HFFc6 (cell line): Measurements from ENCODE around the gene HPSE. TPM values are rescaled to one million over a fixed set of nuclear protein-coding genes. Genes with fewer than 3 reads are reported as not detected.

Source experiments
- DNase-seq: peaks from one replicate; pipeline ENCODE4 v3.0.0-alpha.2; 2018
- H3K27ac Mint-ChIP-seq: 2 replicates; pipeline ENCODE4 v1.8.0; 2020; ENCODE audit warnings: mild to moderate bottlenecking, mixed read lengths
- H3K27me3 Mint-ChIP-seq: 2 replicates; pipeline ENCODE4 v1.8.0; 2021; ENCODE audit warnings: mild to moderate bottlenecking, moderate library complexity, mixed read lengths; ENCODE audit not compliant: insufficient read depth
- H3K36me3 Mint-ChIP-seq: 2 replicates; pipeline ENCODE4 v1.8.0; 2021; ENCODE audit warnings: low read depth, mixed read lengths
- H3K4me1 Mint-ChIP-seq: 2 replicates; pipeline ENCODE4 v1.8.0; 2020; ENCODE audit warnings: low read depth, mixed read lengths
- H3K4me3 Mint-ChIP-seq: 2 replicates; pipeline ENCODE4 v1.8.0; 2020; ENCODE audit warnings: mild to moderate bottlenecking, moderate library complexity, mixed read lengths
- H3K9me3 Mint-ChIP-seq: 2 replicates; pipeline ENCODE4 v1.8.0; 2020; ENCODE audit warnings: mild to moderate bottlenecking, mixed read lengths
- CTCF ChIP-seq: fragments of 200-600 bp; sonication (generic); IDR thresholded peaks from 2 replicates; pipeline ENCODE4 v1.5.0; 2021; ENCODE audit warnings: antibody characterized with exemption, mild to moderate bottlenecking
- total RNA-seq, 6 experiments: library from RNA; stranded (reverse); fragmentation: NEBNext Ultra II Directional; extraction: Animal tissue kit (Norgen Biotek cat#: 25700); gene quantifications; 2 replicates in 1 of 6; 3 replicates in 5 of 6; pipeline ENCODE4 v1.2.3, GENCODE V29; 2021

HPSE gene
- total RNA-seq, 6 experiments from 2014 or later, result 0.33 to 1.0 (median 0.83) TPM

GRCh38 chr4:83262682-83263081 lies 72.0 kb downstream of the HPSE start:
- Mint-ChIP-seq H3K27me3 (no peaks in the 10 kb centered on the region), H3K27ac (no peak overlapping the region)

GRCh38 chr4:83261307-83261706 lies 73.3 kb downstream of the HPSE start:
- H3K9me3 Mint-ChIP-seq, result no peaks in the 10 kb centered on the region
- H3K27ac Mint-ChIP-seq, result no peak overlapping the region
- no peaks in the 10 kb centered on the region for H3K27me3 Mint-ChIP-seq
- no peak for DNase-seq
- no peak overlapping the region for H3K4me3 Mint-ChIP-seq
- H3K36me3 Mint-ChIP-seq, result peaks cover 34% of the 10 kb centered on the region
- no peak for TF ChIP-seq CTCF
- peaks cover 35% of the 10 kb centered on the region for H3K4me1 Mint-ChIP-seq

More at GRCh38 chr4:83262682-83263081, 72.0 kb downstream of the HPSE start:
- Mint-ChIP-seq H3K36me3 (peaks cover 30% of the 10 kb centered on the region), H3K9me3 (no peaks in the 10 kb centered on the region), H3K4me3 (no peak overlapping the region), H3K4me1 (peaks cover 23% of the 10 kb centered on the region)
- no peak for TF ChIP-seq CTCF
- no peak for DNase-seq

- no peak for TF ChIP-seq CTCF
- H3K9me3 Mint-ChIP-seq, result no peaks in the 10 kb centered on the region
- no peak for DNase-seq
- peaks cover 29% of the 10 kb centered on the region for H3K36me3 Mint-ChIP-seq
- peaks cover 38% of the 10 kb centered on the region for H3K4me1 Mint-ChIP-seq
- no peaks in the 10 kb centered on the region for H3K27me3 Mint-ChIP-seq
- no peak overlapping the region for H3K4me3 Mint-ChIP-seq
- H3K27ac Mint-ChIP-seq, result no peak overlapping the region; the same call in 1 of the 2 replicates
These were observed 75.1 kb downstream of the HPSE start for GRCh38 chr4:83259586-83259985.

- Mint-ChIP-seq H3K9me3 (no peaks in the 10 kb centered on the region), H3K36me3 (peaks cover 29% of the 10 kb centered on the region), H3K27me3 (no peaks in the 10 kb centered on the region), H3K4me3 (no peak overlapping the region), H3K4me1 (peaks cover 46% of the 10 kb centered on the region), H3K27ac (peak overlapping the region; percentile 14; the same call in 1 of the 2 replicates)
- no peak for DNase-seq
- TF ChIP-seq CTCF, result no peak
These were observed 76.2 kb downstream of the HPSE start for GRCh38 chr4:83258461-83258860.

- Mint-ChIP-seq H3K27me3 (no peaks in the 10 kb centered on the region), H3K4me1 (peaks cover 51% of the 10 kb centered on the region), H3K36me3 (peaks cover 25% of the 10 kb centered on the region), H3K4me3 (no peak overlapping the region), H3K27ac (peak overlapping the region; percentile 14), H3K9me3 (no peaks in the 10 kb centered on the region)
- no peak for TF ChIP-seq CTCF
- no peak for DNase-seq
These were observed 76.8 kb downstream of the HPSE start for GRCh38 chr4:83257811-83258210.

GRCh38 chr4:83255584-83255983 lies 79.1 kb downstream of the HPSE start:
- Mint-ChIP-seq H3K9me3 (no peaks in the 10 kb centered on the region), H3K4me3 (no peak overlapping the region), H3K27me3 (no peaks in the 10 kb centered on the region), H3K4me1 (peaks cover 73% of the 10 kb centered on the region), H3K27ac (peak overlapping the region; percentile 98), H3K36me3 (peaks cover 20% of the 10 kb centered on the region)
- DNase-seq, result peak; percentile 85
- TF ChIP-seq CTCF, result no peak
